HG03575 (cell line): ENCODE results near the gene LYZL4.

ENCODE experiments used
- ATAC-seq: cut with Tn5 transposase; IDR thresholded peaks from one replicate; pipeline ENCODE4 v1.9.1; 2021; ENCODE audit not compliant: unreplicated experiment, insufficient number of reproducible peaks, low FRiP score; ENCODE audit errors: extremely low read depth

The LYZL4 gene

GRCh38 chr3:42410370-42411131, at the start of gene LYZL4:
Gene LYZL4 (minus strand): TSS chr3:42410610. CDS start chr3:42407251, 3,359 bp downstream.
- ATAC-seq = no peak

DNA sequence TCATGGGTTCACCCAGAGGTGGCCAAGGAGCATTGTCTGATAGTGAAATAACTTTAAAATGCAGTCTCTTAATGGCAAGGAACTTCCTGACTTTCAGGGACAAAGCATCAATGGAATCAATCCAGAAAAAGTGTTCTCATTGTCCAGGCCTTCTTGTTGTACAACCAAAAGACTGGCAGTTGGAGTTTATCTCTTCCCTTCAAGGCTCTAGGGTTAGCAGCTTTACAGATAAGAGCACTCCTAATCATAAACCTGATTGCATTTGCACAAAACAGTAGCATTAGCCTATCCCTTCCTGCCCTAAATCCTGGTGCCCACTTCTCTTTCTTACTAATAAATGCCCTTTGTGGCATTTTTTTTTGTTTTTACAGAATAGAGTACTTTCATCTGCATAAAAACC, 48.7 kb upstream of the LYZL4 start:
- no peak for ATAC-seq

- no peak for ATAC-seq
These were observed 45.8 kb upstream of the LYZL4 start for GRCh38 chr3:42456211-42456610.

DNA sequence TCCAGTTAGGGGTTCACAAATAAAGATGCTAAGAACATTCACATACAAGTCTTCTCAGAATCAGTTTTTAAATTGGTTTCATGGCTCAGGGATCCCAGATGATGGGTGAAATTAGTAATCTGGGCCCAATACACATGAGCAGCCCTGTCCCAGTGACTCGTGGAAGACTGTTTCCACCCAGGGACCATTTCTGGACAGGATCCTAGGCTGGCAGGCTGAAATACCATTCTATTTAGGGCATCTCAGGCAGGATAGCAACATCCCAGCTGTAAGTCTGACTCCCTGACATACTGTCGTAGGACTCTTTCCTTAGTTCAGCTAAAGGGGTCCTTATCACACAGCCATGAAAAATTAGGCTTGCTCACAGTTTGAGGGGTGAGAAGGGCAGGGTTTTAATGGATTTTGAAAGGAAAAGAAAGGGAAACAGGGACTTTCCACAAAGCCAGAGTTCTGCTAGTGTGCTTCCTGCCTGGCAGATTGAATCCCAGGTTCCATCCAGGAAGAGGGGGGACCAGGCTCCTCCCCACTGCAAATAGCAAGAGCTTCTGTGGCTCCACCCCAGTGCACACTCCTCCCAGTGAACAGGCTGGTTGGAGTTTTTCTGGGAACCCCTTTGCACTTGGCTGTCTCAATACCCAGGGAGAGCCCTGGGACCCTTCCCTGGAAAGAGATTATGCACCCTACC, 41.3 kb upstream of the LYZL4 start:
- no peak for ATAC-seq

- ATAC-seq = no peak
These were observed 40.7 kb upstream of the LYZL4 start for GRCh38 chr3:42451116-42451515.

GRCh38 chr3:42450567-42450966, 40.2 kb upstream of the LYZL4 start:
- no peak for ATAC-seq

GRCh38 chr3:42447481-42447880, 37.1 kb upstream of the LYZL4 start:
- no peak for ATAC-seq

DNA sequence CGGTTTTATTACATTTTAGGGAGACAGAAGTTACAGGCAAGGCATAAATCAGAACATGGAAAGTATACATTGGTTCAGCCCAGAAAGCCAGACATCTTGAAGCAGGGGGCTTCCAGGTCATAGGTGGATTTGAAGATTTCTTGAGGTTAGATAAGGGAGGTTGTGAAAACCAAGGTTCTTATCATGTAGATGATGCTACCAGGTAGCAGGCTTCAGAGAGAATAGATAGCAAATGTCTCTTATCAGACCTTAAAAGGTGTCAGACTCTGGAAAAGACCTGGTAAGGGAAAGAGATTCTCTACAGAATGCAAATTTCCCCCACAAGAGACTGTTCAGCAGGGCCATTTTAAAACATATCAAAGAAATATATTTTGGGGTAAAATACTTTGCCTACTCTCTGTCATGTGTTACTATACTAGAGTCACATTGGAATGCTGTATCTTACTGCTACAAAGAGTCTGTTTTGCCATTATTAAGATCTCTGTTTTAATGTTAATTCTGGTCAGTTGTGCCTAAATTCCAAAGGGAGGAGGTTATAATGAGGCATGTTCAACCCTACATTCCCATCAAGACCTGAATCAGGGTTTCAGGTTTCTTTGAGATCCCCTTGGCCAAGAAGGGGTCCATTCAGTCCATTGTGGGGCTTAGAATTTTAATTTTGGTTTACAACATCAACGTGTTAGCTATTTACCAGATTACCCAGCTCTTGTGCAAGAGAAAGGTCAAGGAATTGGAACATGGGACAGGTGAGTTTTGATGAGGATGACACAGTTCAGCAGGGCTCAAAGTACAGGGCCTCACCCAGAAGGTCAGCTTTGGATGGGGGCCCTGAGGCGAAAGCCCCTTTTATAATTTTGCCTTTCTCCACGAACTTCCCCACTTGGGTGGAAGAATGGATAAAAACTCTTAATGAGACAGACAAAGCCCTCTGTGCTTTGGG, 36.0 kb upstream of the LYZL4 start:
- ATAC-seq = no peak

GRCh38 chr3:42443819-42444436, 33.5 kb upstream of the LYZL4 start:
- ATAC-seq = no peak

DNA sequence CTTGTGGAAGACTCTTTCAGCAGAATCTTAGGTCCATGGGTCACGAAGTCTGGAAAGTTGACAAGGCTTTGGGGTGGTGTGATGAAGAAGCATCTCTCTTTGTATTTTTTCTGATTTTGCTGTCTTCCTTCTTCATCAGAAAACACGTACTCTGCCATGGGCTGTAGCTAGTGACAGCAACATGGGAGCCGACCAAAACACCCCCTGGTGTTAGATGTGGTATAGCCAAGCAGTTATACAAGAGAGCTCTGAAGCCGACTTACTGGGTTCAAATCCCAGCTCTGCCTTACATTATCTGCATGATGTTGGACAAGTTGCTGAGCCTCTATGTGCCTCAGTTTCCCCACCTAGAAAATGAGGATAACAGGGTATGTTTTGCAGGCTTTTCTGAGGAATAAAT, 32.9 kb upstream of the LYZL4 start:
- no peak for ATAC-seq

GRCh38 chr3:42442640-42443039, 32.2 kb upstream of the LYZL4 start:
- no peak for ATAC-seq

- ATAC-seq = no peak
These were observed 31.4 kb upstream of the LYZL4 start for GRCh38 chr3:42441791-42442190.

GRCh38 chr3:42440924-42441323, 30.5 kb upstream of the LYZL4 start:
- ATAC-seq = no peak

DNA sequence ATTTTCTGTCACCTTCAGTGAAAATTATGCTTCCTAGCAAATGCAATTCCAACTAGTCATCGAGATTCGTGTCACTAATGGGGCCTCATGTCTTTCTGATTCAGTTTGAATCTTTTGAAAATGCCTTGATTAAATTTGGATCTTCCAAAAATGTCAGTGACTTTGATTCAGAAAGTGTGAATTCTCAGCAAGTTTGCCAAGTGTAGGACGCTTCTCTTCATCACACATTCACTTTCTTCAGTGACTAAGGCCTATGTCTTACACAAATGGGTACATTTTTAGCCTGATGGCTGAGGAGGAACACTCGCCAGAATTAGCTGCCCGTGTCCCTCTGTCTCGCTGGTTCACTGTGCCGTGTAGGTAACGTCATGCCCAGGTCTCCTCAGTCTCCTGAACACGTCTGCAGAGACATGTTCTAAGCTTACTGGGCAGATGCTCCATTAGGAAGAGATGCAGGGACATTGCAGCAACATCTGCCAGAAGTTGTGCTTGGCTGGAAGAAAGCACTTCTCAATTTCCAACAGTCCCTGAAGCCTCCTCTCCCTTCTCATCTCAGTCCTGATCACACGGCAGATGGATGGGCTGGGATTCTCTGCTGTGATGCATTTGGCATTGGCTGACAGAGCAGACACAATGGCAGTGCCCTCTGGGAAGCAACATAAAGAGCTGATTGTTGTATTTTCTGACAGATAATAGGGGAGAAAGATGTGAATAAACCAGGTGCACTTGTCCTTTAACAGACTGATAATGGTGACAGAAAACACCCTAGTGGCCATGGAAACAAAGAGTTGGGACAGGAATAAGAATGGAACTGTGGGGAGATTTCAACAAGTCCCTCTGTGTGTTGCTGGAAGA, 29.1 kb upstream of the LYZL4 start:
- no peak for ATAC-seq

- no peak for ATAC-seq
These were observed 28.3 kb upstream of the LYZL4 start for GRCh38 chr3:42438758-42439157.

- ATAC-seq = no peak
These were observed 27.8 kb upstream of the LYZL4 start for GRCh38 chr3:42438193-42438592.

- ATAC-seq = no peak
These were observed 24.5 kb upstream of the LYZL4 start for GRCh38 chr3:42434777-42435380.

DNA sequence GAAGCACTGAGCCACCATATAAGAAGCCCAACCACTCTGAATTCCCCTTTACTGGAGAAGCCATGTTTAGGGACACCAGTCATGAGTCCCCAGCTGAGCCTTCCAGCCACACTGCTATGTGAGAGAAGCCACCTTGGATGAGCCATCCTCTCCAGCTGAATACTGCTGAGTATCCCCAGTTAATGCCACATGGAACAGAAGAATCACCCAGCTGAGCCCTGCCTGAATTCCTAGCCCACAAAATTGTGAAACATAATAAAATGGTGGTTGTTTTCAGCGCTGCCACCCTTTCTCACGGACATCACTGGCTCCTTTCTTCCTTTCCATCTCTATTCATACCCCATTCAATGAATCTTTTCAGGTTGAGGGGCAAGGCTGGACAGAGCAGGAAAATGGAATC, 22.1 kb upstream of the LYZL4 start:
- ATAC-seq = no peak
